H9 (cell line): ENCODE measurements around the gene GPR151. TPM values are rescaled to one million over a fixed set of nuclear protein-coding genes. Genes with fewer than 3 reads are reported as not detected.

Source experiments
- DNase-seq: peaks from one replicate; pipeline ENCODE4 v3.0.0-alpha.2; 2017
- H2AFZ ChIP-seq: one replicate; pipeline ENCODE4 v1.6.1; 2013; ENCODE audit warnings: mild to moderate bottlenecking, low read length, control low read depth, moderate library complexity
- H2AK5ac ChIP-seq: 2 replicates; pipeline ENCODE4 v1.6.1; 2013; ENCODE audit warnings: low read length, control low read depth, mixed read lengths; ENCODE audit not compliant: insufficient read length
- H2BK120ac ChIP-seq: one replicate; pipeline ENCODE4 v1.6.1; 2013; ENCODE audit warnings: low read depth, mild to moderate bottlenecking, low read length, control low read depth, inconsistent platforms; ENCODE audit not compliant: poor library complexity, severe bottlenecking
- H2BK12ac ChIP-seq: 2 replicates; pipeline ENCODE4 v1.6.1; 2013; ENCODE audit warnings: low read length, control low read depth, mixed read lengths, low read depth; ENCODE audit not compliant: insufficient read length
- H2BK15ac ChIP-seq: 2 replicates; pipeline ENCODE4 v1.6.1; 2013; ENCODE audit warnings: low read depth, low read length, control low read depth
- H2BK20ac ChIP-seq: one replicate; pipeline ENCODE4 v1.6.1; 2013; ENCODE audit warnings: low read depth, mild to moderate bottlenecking, low read length, control low read depth, inconsistent platforms; ENCODE audit not compliant: poor library complexity, severe bottlenecking
- H2BK5ac ChIP-seq: 2 replicates; pipeline ENCODE4 v1.6.1; 2013; ENCODE audit warnings: low read length, control low read depth, mixed read lengths; ENCODE audit not compliant: insufficient read length
- H3K14ac ChIP-seq: 2 replicates; pipeline ENCODE4 v1.6.1; 2013; ENCODE audit warnings: low read length, control low read depth; ENCODE audit not compliant: insufficient read depth
- H3K18ac ChIP-seq: 2 replicates; pipeline ENCODE4 v1.6.1; 2013; ENCODE audit warnings: low read depth, mild to moderate bottlenecking, mixed read lengths, low read length, control low read depth; ENCODE audit not compliant: insufficient read length
- H3K23ac ChIP-seq: 2 replicates; pipeline ENCODE4 v1.6.1; 2013; ENCODE audit warnings: low read length, control low read depth, mixed read lengths, low read depth; ENCODE audit not compliant: insufficient read length
- H3K23me2 ChIP-seq: 2 replicates; pipeline ENCODE4 v1.6.1; 2013; ENCODE audit warnings: low read depth, mild to moderate bottlenecking, mixed read lengths, low read length, control low read depth; ENCODE audit not compliant: insufficient read length, poor library complexity, severe bottlenecking
- H3K27ac ChIP-seq: 2 replicates; pipeline ENCODE4 v1.5.1; 2013; ENCODE audit warnings: low read length, control low read depth, mixed read lengths, low read depth; ENCODE audit not compliant: insufficient read length
- H3K27me3 ChIP-seq: 2 replicates; pipeline ENCODE4 v1.6.1; 2013; ENCODE audit warnings: low read length, control low read depth, inconsistent platforms; ENCODE audit not compliant: insufficient read depth
- H3K4ac ChIP-seq: 2 replicates; pipeline ENCODE4 v1.6.1; 2013; ENCODE audit warnings: low read depth, mild to moderate bottlenecking, control low read depth, inconsistent platforms, low read length, moderate library complexity
- H3K4me1 ChIP-seq: 2 replicates; pipeline ENCODE4 v1.6.1; 2013; ENCODE audit warnings: low read length, control low read depth, inconsistent platforms; ENCODE audit not compliant: insufficient read depth
- H3K4me2 ChIP-seq: 2 replicates; pipeline ENCODE4 v1.6.1; 2013; ENCODE audit warnings: low read length, control low read depth, mixed read lengths; ENCODE audit not compliant: insufficient read length, insufficient read depth
- H3K56ac ChIP-seq: 2 replicates; pipeline ENCODE4 v1.6.1; 2013; ENCODE audit warnings: low read depth, mild to moderate bottlenecking, mixed read lengths, low read length, control low read depth; ENCODE audit not compliant: insufficient read length
- H3K79me1 ChIP-seq: 2 replicates; pipeline ENCODE4 v1.6.1; 2013; ENCODE audit warnings: low read depth, mild to moderate bottlenecking, moderate library complexity, low read length, control low read depth, inconsistent platforms; ENCODE audit not compliant: insufficient read depth, poor library complexity, severe bottlenecking
- H3K79me2 ChIP-seq: 2 replicates; pipeline ENCODE4 v1.6.1; 2013; ENCODE audit warnings: low read length, control low read depth, inconsistent platforms; ENCODE audit not compliant: insufficient read depth
- H3K9ac ChIP-seq: 2 replicates; pipeline ENCODE4 v1.6.1; 2013; ENCODE audit warnings: low read length, control low read depth, mixed read lengths; ENCODE audit not compliant: insufficient read length; ENCODE audit errors: extremely low read depth
- H3K9me3 ChIP-seq: one replicate; pipeline ENCODE4 v1.6.1; 2013; ENCODE audit warnings: low read depth, low read length, inconsistent platforms; ENCODE audit not compliant: control insufficient read depth
- H3T11ph ChIP-seq: one replicate; pipeline ENCODE4 v1.6.1; 2013; ENCODE audit warnings: mild to moderate bottlenecking, low read length, control low read depth, inconsistent platforms
- H4K20me1 ChIP-seq: one replicate; pipeline ENCODE4 v1.6.1; 2013; ENCODE audit not compliant: control insufficient read depth, insufficient read length, insufficient read depth
- H4K5ac ChIP-seq: 2 replicates; pipeline ENCODE4 v1.6.1; 2013; ENCODE audit warnings: low read depth, mild to moderate bottlenecking, mixed read lengths, low read length, control low read depth; ENCODE audit not compliant: insufficient read length
- H4K8ac ChIP-seq: replicated peaks from 2 replicates; pipeline ENCODE4 v1.6.1; 2013; ENCODE audit warnings: low read length, control low read depth, mixed read lengths, low read depth; ENCODE audit not compliant: insufficient read length
- H4K91ac ChIP-seq: 2 replicates; pipeline ENCODE4 v1.6.1; 2013; ENCODE audit warnings: low read depth, mild to moderate bottlenecking, moderate library complexity, mixed read lengths, low read length, control low read depth; ENCODE audit not compliant: insufficient read length
- H3K27ac Mint-ChIP-seq, 3 experiments: 2 replicates in 2 of 3; 3 replicates in 1 of 3; pipeline ENCODE4 v1.8.0; 2020 to 2021; ENCODE audit warnings: mixed read lengths in 3 of 3, mild to moderate bottlenecking in 1 of 3, moderate library complexity in 1 of 3
- H3K27me3 Mint-ChIP-seq: 2 replicates; pipeline ENCODE4 v1.8.0; 2021; ENCODE audit warnings: low read depth, mild to moderate bottlenecking, moderate library complexity, mixed read lengths
- H3K36me3 Mint-ChIP-seq, 3 experiments: 2 replicates in 2 of 3; 3 replicates in 1 of 3; pipeline ENCODE4 v1.8.0; 2020 to 2021; ENCODE audit warnings: low read depth in 3 of 3, mixed read lengths in 3 of 3; ENCODE audit not compliant: insufficient read depth in 1 of 3
- H3K4me1 Mint-ChIP-seq, 2 experiments: 2 replicates each; pipeline ENCODE4 v1.8.0; 2020; ENCODE audit warnings: mixed read lengths in 2 of 2
- H3K4me3 Mint-ChIP-seq, 2 experiments: 2 replicates in 1 of 2; 3 replicates in 1 of 2; pipeline ENCODE4 v1.8.0; 2020 to 2021; ENCODE audit warnings: mild to moderate bottlenecking in 2 of 2, mixed read lengths in 2 of 2, moderate library complexity in 1 of 2
- H3K9me3 Mint-ChIP-seq, 2 experiments: 2 replicates in 1 of 2; 3 replicates in 1 of 2; pipeline ENCODE4 v1.8.0; 2020; ENCODE audit warnings: mild to moderate bottlenecking in 2 of 2, mixed read lengths in 2 of 2, moderate library complexity in 1 of 2
- CTCF ChIP-seq: fragments of 200-600 bp; sonication (generic); conservative IDR thresholded peaks from 3 replicates; pipeline ENCODE4 v1.8.0; 2021; ENCODE audit warnings: antibody characterized with exemption, mild to moderate bottlenecking
- WGBS: extraction: QIAGEN DNeasy Blood & Tissue Kit; methylation state at CpG from one replicate; pipeline ENCODE4 v1.1.7; 2013; ENCODE audit warnings: missing lambda C conversion rate, low lambda C conversion rate, mixed read lengths; ENCODE audit not compliant: insufficient read length; ENCODE audit errors: extremely low coverage; 5-methylcytosine and 5-hydroxymethylcytosine counted together
- total RNA-seq: library from RNA; stranded (reverse); gene quantifications from 2 replicates; pipeline ENCODE4 v1.2.1, GENCODE V29; 2021

Gene GPR151
- total RNA-seq, 1 experiment from 2014 or later, result not detected

- no peak for DNase-seq
These were observed 46.5 kb upstream of the GPR151 start for GRCh38 chr5:146562461-146562860.

More at GRCh38 chr5:146562461-146562860, 46.5 kb upstream of the GPR151 start:
- H2BK20ac ChIP-seq, result no peak overlapping the region
- TF ChIP-seq CTCF, result no peak
- H2BK12ac ChIP-seq, result no peak overlapping the region
- no peak overlapping the region for H2AFZ ChIP-seq
- no peak overlapping the region for H4K91ac ChIP-seq
- H3K4me3 Mint-ChIP-seq, result no peak overlapping the region
- no peak overlapping the region for H2BK120ac ChIP-seq
- no peak overlapping the region for H3K18ac ChIP-seq
- H3K4me1 ChIP-seq, result peaks cover 15% of the 10 kb centered on the region; the same call in 1 of the 2 replicates
- H3K23ac ChIP-seq, result no peak overlapping the region
- H2AK5ac ChIP-seq, result no peak overlapping the region
- H3K14ac ChIP-seq, result no peak overlapping the region
- H3T11ph ChIP-seq, result no peak overlapping the region
- H2BK15ac ChIP-seq, result no peak overlapping the region
- no peaks in the 10 kb centered on the region for H3K79me1 ChIP-seq
- H3K9me3 ChIP-seq, result no peaks in the 10 kb centered on the region
- H4K8ac ChIP-seq, result no peak overlapping the region
- H3K4me1 Mint-ChIP-seq, result peaks cover 9 to 22% of the 10 kb centered on the region in 2 experiments
- H3K9ac ChIP-seq, result no peak overlapping the region
- no peak overlapping the region for H3K27ac Mint-ChIP-seq
- H3K9me3 Mint-ChIP-seq, result peaks cover 6 to 7% of the 10 kb centered on the region in 2 experiments
- H3K27me3 Mint-ChIP-seq, result no peaks in the 10 kb centered on the region
- no CpG with 5 or more reads among the region's 4 CpGs for WGBS
- no peak overlapping the region for H3K56ac ChIP-seq
- H4K20me1 ChIP-seq, result no peaks in the 10 kb centered on the region
- H3K23me2 ChIP-seq, result no peaks in the 10 kb centered on the region
- H4K5ac ChIP-seq, result no peak overlapping the region
- H3K4ac ChIP-seq, result no peak overlapping the region
- no peaks in the 10 kb centered on the region for H3K27me3 ChIP-seq
- no peak overlapping the region for H3K4me2 ChIP-seq
- H3K27ac ChIP-seq, result no peak overlapping the region
- peaks cover 0 to 8% (median 5%) of the 10 kb centered on the region in 3 experiments; a peak in 5 of 7 replicates for H3K36me3 Mint-ChIP-seq
- no peaks in the 10 kb centered on the region for H3K79me2 ChIP-seq
- no peak overlapping the region for H2BK5ac ChIP-seq
